Measurements from ENCODE around the gene UNC79.

DNA sequence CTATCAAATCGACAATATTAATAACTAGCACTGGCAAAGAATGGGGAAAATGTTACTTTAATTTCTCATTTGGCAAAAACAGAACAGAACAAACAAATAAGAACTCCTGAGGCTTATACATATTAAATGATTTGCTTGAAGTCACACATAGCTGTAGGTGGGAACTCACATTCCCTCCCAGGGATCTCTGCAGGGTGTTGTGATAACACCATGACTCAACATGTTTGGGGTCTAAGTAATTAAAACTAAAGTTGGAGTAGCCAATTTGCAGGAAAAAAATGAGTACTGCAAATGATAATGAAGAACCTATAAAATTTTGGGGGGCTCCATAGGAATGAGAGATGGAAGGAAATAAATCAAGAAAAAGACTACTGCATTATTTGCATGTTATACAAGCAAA is 27.5 kb downstream of the UNC79 start:
- TF ChIP-seq ZNF274 (IDR thresholded peaks at IDR 0.05; ENCODE audit: low read length) (no peak), ZNF274 (tag by site-specific recombination; IDR thresholded peaks at IDR 0.05; ENCODE audit: borderline replicate concordance) (no peak), BCL11A (tag by site-specific recombination; IDR thresholded peaks at IDR 0.05; ENCODE audit: low read depth) (no peak), ZBTB17 (tag by site-specific recombination; IDR thresholded peaks at IDR 0.05) (no peak), ZNF292 (tag by site-specific recombination; IDR thresholded peaks at IDR 0.05; ENCODE audit: borderline replicate concordance, low read depth) (no peak), HOXA7 (CRISPR knock-in tag; IDR thresholded peaks at IDR 0.05; ENCODE audit: borderline replicate concordance) (no peak), MZF1 (tag by site-specific recombination; IDR thresholded peaks at IDR 0.05; ENCODE audit: borderline replicate concordance) (no peak), KLF1 (tag by site-specific recombination; IDR thresholded peaks at IDR 0.05) (no peak), ZNF654 (tag by site-specific recombination; IDR thresholded peaks at IDR 0.05; ENCODE audit: low read depth) (no peak)
- TF ChIP-seq, protein P1, sequence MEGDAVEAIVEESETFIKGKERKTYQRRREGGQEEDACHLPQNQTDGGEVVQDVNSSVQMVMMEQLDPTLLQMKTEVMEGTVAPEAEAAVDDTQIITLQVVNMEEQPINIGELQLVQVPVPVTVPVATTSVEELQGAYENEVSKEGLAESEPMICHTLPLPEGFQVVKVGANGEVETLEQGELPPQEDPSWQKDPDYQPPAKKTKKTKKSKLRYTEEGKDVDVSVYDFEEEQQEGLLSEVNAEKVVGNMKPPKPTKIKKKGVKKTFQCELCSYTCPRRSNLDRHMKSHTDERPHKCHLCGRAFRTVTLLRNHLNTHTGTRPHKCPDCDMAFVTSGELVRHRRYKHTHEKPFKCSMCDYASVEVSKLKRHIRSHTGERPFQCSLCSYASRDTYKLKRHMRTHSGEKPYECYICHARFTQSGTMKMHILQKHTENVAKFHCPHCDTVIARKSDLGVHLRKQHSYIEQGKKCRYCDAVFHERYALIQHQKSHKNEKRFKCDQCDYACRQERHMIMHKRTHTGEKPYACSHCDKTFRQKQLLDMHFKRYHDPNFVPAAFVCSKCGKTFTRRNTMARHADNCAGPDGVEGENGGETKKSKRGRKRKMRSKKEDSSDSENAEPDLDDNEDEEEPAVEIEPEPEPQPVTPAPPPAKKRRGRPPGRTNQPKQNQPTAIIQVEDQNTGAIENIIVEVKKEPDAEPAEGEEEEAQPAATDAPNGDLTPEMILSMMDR (tag by site-specific recombination; IDR thresholded peaks at IDR 0.05), result no peak
- TF ChIP-seq, protein P2, sequence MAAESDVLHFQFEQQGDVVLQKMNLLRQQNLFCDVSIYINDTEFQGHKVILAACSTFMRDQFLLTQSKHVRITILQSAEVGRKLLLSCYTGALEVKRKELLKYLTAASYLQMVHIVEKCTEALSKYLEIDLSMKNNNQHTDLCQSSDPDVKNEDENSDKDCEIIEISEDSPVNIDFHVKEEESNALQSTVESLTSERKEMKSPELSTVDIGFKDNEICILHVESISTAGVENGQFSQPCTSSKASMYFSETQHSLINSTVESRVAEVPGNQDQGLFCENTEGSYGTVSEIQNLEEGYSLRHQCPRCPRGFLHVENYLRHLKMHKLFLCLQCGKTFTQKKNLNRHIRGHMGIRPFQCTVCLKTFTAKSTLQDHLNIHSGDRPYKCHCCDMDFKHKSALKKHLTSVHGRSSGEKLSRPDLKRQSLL (tag by site-specific recombination; IDR thresholded peaks at IDR 0.05), result no peak
- TF ChIP-seq, protein P3, sequence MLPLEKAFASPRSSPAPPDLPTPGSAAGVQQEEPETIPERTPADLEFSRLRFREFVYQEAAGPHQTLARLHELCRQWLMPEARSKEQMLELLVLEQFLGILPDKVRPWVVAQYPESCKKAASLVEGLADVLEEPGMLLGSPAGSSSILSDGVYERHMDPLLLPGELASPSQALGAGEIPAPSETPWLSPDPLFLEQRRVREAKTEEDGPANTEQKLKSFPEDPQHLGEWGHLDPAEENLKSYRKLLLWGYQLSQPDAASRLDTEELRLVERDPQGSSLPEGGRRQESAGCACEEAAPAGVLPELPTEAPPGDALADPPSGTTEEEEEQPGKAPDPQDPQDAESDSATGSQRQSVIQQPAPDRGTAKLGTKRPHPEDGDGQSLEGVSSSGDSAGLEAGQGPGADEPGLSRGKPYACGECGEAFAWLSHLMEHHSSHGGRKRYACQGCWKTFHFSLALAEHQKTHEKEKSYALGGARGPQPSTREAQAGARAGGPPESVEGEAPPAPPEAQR (tag by site-specific recombination; IDR thresholded peaks at IDR 0.05), result no peak
- TF ChIP-seq, protein P4, sequence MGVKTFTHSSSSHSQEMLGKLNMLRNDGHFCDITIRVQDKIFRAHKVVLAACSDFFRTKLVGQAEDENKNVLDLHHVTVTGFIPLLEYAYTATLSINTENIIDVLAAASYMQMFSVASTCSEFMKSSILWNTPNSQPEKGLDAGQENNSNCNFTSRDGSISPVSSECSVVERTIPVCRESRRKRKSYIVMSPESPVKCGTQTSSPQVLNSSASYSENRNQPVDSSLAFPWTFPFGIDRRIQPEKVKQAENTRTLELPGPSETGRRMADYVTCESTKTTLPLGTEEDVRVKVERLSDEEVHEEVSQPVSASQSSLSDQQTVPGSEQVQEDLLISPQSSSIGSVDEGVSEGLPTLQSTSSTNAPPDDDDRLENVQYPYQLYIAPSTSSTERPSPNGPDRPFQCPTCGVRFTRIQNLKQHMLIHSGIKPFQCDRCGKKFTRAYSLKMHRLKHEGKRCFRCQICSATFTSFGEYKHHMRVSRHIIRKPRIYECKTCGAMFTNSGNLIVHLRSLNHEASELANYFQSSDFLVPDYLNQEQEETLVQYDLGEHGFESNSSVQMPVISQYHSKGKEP (tag by site-specific recombination; IDR thresholded peaks at IDR 0.05), result no peak

Data from HEK293 (cell line).